Stimulated activated naive CD4-positive, alpha-beta T cell treated with Interleukin-2 at 50 U/mL for 16 hours (primary cell): ENCODE measurements around the gene PIP4K2B.
A peak's percentile ranks its signal among the peaks of the same experiment; 100 is the strongest.
"Not testable (repeated sequence)": the region's sequence is repeated elsewhere in the genome, so short reads cannot be mapped to it uniquely, and the experiment has no call there.

ENCODE experiments used
- DNase-seq: peaks from one replicate; lab custom pipeline; 2025; lab: John Stamatoyannopoulos, UW

The PIP4K2B gene

GRCh38 chr17:38799501-38800236 lies at the start of gene PIP4K2B:
Gene PIP4K2B (minus strand): TSS chr17:38799556. CDS start chr17:38799424, 132 bp downstream.
- peak; percentile 88 for DNase-seq

DNA sequence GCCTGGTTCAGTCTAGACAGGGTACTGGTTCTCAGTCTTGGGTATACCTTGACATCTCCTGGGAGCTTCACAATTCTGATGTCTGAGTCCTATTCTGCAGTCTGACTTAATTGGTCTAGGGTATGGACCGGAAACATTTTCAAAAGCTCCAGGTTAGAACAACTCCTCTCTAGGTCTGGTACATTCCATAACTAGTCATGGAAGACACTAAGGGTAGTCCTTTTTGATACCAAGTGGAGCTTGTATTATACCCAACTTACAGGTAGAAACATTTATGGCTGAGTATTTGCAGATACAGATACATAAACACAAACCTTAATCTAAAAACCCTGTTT lies 49.2 kb upstream of the PIP4K2B start:
- no peak for DNase-seq

DNA sequence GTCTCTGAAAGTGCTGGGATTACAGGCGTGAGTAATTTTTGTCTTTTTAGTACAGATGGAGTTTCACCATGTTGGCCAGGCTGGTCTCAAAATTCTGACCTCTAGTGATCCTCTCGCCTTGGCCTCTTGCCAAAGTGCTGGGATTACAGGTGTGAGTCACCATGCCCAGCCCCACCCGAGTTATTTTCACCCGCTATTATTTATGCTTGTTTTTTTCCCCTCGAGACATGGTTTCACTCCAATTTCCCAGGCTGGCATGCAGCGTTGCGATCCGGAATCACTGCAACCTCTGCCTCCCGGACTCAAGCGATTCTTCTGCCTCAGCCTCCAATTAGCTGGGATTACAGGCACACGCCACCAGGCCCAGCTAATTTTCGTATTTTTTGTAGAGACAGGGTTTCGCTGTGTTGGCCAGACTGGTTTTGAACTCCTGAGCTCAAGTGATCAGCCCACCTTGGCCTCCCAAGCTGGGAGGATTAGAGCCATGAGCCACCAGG lies 45.0 kb upstream of the PIP4K2B start:
- no peak for DNase-seq

GRCh38 chr17:38825762-38826247 lies 26.4 kb upstream of the PIP4K2B start:
- no peak for DNase-seq

GRCh38 chr17:38824899-38825761 lies 25.8 kb upstream of the PIP4K2B start, which contains the start of gene CWC25:
Gene CWC25 (minus strand): TSS chr17:38825321. CDS start chr17:38825183, 138 bp downstream.
- peak; percentile 88 for DNase-seq

GRCh38 chr17:38815576-38816193 lies 16.3 kb upstream of the PIP4K2B start:
- DNase-seq, result peak; percentile 14

DNA sequence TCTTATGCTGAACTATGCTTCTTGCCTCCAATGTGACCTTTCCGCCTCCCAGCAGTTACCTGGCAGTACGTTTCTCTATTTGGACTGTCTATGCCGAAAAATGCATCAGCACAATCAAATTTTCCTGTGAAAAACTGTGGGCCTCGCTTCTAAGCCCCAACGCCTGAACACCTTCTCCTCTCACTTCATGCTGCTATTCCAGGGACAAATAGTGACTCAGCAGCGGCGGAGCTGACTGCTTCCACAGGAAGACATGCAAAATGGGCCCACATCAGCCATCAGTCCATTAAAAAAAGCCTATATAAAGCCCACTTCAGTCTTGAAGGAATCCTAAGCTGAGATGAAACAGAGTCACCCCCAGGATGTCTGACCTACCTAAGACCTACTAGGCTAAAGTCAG lies 10.5 kb upstream of the PIP4K2B start:
- DNase-seq, result no peak

DNA sequence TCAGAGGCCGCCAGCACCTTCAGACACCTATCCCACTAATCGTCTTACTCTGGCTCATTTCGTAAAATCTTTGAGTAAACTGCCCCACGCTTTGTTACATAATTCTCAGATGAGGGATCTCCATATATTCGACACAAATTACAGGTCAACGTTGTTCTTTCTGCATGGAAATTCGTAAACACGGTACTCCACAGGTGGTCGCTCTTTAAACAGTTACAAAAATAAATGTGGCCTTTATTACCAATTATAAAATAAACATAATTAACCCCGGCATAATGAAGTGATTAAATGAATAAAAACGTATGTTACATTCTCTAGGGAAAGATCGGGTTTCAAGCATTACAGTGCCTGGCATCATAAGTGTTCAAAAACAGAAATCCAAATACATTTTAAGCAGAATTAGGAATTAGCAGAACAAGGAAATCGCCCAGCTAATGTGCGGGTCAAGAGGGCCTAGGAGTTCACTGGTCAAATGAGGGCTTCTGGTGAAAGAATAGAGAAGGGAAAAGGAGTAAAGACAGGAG lies 943 bp upstream of the PIP4K2B start:
- no peak for DNase-seq

DNA sequence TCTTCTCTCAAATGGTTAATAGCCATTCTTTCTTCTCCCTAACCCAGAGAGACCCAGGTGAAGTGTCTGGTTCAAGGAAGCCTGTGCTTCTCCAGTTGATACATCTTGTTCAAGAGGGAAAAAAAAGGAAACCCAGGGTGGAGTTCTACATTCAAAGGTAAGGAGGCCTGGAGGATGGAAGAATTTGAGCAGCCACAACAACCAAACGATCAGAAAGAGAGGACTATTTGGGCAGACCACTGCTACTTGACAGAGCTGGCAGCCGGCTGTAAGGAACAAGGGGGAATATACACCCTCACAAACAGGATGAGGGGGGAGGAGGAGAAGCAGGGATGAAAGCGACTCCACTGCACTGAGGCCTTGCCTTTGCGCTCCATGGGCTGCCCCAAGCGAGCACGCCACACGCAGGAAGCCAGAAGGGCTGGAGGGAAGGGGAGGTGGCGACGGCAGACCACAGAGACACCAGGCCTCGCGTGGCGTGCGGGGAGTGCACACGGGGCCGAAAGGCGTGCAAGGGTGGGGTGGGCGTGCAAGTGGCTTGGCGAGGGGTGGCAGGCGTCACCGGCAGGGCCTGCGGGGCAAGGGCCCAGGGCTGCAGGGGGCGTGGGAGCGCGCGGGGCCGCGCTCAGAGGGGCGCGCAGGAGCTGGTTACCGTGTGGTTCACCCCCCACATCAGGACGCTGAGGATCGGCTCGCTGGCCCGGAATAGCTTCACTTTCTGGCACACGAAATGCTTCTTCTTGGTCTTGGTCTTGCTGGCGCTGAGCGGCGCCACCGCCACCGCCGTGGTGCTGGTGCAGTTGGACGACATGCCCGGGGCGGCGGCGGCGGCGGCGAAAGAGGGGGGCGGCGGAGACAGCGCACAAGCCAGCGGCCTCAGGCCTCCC lies 499 bp downstream of the PIP4K2B start:
- peak; percentile 66 for DNase-seq

- no peak for DNase-seq
Measured at GRCh38 chr17:38797828-38798227, 1.5 kb downstream of the PIP4K2B start.

GRCh38 chr17:38797158-38797490 lies 2.2 kb downstream of the PIP4K2B start:
- DNase-seq, result no peak

DNA sequence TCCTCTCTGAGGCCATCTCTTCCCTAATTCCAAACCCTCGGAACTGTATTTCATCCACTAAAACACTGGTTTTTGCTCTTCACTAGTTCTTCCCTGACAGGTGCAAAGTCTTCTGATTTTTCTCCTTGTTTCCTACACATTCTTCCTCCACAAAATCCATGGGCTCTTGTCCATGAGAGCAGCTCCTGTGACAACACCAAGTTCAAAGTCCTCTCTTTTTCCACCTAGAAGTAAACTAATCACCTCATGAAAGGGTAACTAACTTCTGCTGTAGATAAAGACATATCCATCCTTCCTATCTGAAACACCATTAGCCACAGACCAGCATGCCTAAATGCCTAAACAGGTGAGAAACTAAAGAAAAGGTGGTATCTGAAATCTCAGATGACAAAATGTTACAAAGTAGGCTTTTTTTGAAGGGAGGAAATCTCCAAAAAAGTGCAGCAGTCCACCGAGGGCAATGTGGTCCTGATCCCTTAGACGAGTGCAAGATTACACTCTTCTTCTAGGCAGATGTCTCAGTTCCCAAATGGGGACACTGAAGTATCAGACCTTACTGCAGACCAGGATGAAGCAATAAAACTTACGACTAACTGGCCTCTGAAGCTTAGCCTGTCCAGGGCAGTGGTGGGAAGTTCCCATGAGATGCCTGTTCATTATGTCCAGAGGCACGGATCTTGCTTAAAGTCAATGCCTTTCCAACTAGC lies 2.8 kb downstream of the PIP4K2B start:
- DNase-seq, result no peak

- peak; percentile 2 for DNase-seq
Measured at GRCh38 chr17:38794221-38794620, 5.1 kb downstream of the PIP4K2B start.

GRCh38 chr17:38791162-38791561 lies 8.2 kb downstream of the PIP4K2B start:
- no peak for DNase-seq

DNA sequence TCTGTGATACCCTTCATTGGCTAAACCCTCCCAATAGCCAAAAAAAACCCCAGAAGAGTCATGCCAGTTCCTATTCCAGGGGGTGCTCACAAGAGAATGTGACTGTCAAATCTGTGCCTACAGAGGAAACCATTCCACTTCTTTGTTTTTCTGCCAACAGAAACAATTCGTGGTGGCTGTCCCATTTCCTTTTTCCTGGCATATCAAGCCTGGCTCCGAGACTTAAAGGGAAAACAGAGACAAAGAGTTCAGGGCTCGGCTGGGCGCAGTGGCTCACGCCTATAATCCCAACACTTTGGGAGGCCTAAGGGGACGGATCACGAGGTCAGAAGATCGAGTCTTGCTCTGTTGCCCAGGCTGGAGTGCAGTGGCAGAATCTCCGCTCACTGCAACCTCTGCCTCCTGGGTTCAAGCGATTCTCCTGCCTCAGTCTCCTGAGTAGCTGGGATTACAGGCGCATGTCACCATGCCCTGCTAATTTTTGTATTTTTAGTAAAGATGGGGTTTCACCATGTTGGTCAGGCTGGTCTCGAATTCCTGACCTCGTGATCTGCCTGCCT lies 9.1 kb downstream of the PIP4K2B start:
- not testable (repeated sequence) for DNase-seq

DNA sequence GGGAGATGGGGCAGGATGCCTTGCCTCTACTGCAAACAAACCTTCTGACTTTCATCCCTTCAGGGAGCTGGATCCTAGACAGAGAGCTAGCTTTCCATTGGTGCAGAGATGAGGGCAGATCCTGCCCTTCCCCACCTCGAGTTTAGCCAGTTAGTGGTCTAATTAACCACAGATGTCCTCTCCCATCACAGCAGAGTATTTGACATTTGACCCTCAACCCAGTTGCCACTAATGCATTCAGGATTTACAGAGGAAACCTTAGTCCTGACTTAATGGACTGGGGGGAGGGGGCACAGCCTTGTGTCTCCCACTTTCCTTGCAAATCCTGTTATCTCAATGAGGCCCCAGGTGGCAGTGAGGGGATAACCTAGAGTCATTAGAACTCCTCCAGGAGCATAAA lies 10.2 kb downstream of the PIP4K2B start:
- DNase-seq, result no peak

GRCh38 chr17:38787999-38788398 lies 11.4 kb downstream of the PIP4K2B start:
- DNase-seq, result not testable (repeated sequence)

DNA sequence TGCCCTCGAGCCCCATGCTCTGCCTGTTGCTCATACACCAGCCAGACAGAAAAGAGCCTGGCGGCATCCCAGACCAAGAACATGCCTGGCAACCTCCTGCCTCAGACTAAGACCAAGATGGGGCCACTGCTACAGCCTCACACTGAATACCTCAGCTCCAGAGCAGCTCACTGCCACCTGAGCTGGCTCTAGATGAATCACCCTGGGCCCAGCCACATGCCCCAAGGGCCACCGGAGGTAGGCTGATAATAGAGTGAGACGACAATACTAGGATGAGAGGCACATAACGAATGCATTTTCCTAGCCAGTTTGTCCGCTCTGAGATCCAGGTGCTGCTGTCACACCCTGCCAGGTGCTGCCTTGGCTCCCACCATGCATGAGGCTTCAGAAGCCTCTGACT lies 13.0 kb downstream of the PIP4K2B start:
- no peak for DNase-seq

DNA sequence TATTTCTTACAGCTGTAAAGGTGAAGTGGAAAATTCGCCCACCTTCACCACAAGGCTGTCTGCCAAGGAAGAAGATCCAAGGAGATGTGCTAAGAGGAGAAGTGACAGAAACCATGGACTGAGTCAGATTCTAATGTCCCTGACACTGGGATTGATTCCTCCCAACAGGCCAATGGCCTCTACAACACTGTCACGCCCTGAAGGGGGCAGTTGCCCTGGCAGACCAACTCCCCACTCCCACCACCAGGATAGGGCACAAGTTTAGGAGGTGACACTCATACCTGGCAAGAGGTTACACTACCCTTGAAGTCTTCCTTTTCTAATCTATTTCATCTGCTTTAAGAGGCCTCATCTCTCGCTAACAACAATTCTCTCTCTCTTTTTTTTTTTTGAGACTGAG lies 16.1 kb downstream of the PIP4K2B start:
- no peak for DNase-seq
